Measurements from ENCODE around the gene CFLAR. TPM values are rescaled to one million over a fixed set of nuclear protein-coding genes. Genes with fewer than 3 reads are reported as not detected.

CFLAR gene
- total and polyA plus RNA-seq, 2 of the 13 experiments (the other 11 are each of a cell fraction or from before 2014, with no cell fraction given) = 43.8 to 92.1 TPM

DNA sequence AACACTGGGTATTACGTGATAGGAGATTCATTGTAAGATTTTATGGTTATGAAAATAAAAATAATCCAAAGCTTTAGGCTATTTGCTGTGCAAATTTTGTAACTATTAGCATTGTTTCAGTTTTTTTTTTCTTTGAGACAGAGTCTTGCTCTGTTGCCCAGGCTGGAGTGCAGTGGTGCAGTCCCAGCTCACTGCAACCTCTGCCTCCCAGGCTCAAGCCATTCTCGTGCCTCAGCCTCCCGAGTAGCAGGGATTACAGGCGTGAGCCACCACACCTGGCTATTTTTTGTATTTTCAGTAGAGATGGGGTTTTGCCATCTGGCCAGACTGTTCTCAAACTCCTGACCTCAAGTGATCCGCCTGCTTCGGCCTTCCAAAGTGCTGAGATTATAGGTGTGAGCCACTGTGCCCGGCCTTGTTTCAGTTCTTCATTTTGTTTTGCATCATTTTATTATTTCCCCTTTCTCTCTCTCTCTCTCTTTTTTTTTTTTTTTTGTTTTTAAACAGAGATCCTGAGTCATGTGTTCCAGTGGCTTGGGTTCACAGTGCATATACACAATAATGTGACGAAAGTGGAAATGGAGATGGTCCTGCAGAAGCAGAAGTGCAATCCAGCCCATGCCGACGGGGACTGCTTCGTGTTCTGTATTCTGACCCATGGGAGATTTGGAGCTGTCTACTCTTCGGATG lies 92.7 kb downstream of the CFLAR start (continued):
- no peak for TF ChIP-seq GMEB2 (CRISPR knock-in tag; IDR thresholded peaks at IDR 0.05; ENCODE audit: low read depth)

- intact Hi-C loops (cut with micrococcal nuclease; ENCODE audit: unreplicated experiment) (no loop called here), in situ Hi-C loops (cut with HindIII; ENCODE audit: extremely low pct_ligation_motif_present, low pct_unique_long_range_greater_than_20kb) (no loop called here)
- no peak overlapping the region for H2AFZ ChIP-seq (ENCODE audit: low read length)
- H3K36me3 ChIP-seq (replicated peaks in 1 of 2; ENCODE audit: control insufficient read depth in 1 of 2, insufficient read depth in 2 of 2, low read length in 2 of 2) = peaks cover 15 to 43% of the 10 kb centered on the region in 2 experiments
- FAIRE-seq (no peak), DNase-seq (ENCODE audit: low spot score) (no peak), ATAC-seq (no peak)
- TF ChIP-seq MTA3 (CRISPR knock-in tag; IDR thresholded peaks at IDR 0.05) (no peak), SSRP1 (CRISPR knock-in tag; IDR thresholded peaks at IDR 0.05) (no peak), SKI (IDR thresholded peaks at IDR 0.05; ENCODE audit: partially characterized antibody) (no peak), NCOR1 (IDR thresholded peaks at IDR 0.05; ENCODE audit: borderline replicate concordance, low read length) (no peak), ZSCAN20 (CRISPR knock-in tag; IDR thresholded peaks at IDR 0.05; ENCODE audit: borderline replicate concordance) (no peak), ZNF781 (CRISPR knock-in tag; IDR thresholded peaks at IDR 0.05; ENCODE audit: borderline replicate concordance, not compliant biosample characterization) (no peak), TCF12 (IDR thresholded peaks at IDR 0.05) (no peak), TCF12 (CRISPR knock-in tag; IDR thresholded peaks at IDR 0.05) (no peak), ZC3H4 (CRISPR knock-in tag; IDR thresholded peaks at IDR 0.05; ENCODE audit: borderline replicate concordance) (no peak), TMF1 (CRISPR knock-in tag; IDR thresholded peaks at IDR 0.05; ENCODE audit: low read depth) (no peak), THRA (CRISPR knock-in tag; IDR thresholded peaks at IDR 0.05; ENCODE audit: borderline replicate concordance) (no peak), STAG1 (CRISPR knock-in tag; IDR thresholded peaks at IDR 0.05) (no peak)
- BruUV-seq (replicated peaks) = no TSS peak
- ChIA-PET CTCF (ENCODE audit: low intra/inter-chr PET ratio, low total read pairs) (no interaction called here), POLR2A (no interaction called here)
- H3K4me3 ChIP-seq (replicated peaks in 1 of 3; ENCODE audit: insufficient read depth in 1 of 3, low read depth in 2 of 3, low read length in 3 of 3) = no peak overlapping the region
- H3K79me2 ChIP-seq (ENCODE audit: insufficient read depth, low read length) = no peaks in the 10 kb centered on the region
- WGBS (ENCODE audit: low lambda C conversion rate) = 95% methylated on average over 4 of the region's 4 CpGs
- no peaks in the 10 kb centered on the region for H4K20me1 ChIP-seq (ENCODE audit: insufficient read depth, low read length)
- H3K9ac ChIP-seq (ENCODE audit: insufficient read depth, low read depth, low read length) = no peak overlapping the region
- H3K4me2 ChIP-seq (ENCODE audit: low read depth, low read length) = no peak overlapping the region
- no peaks in the 10 kb centered on the region for H3K9me3 ChIP-seq (ENCODE audit: low read length)
- H3K27me3 ChIP-seq (ENCODE audit: control insufficient read depth in 1 of 2, insufficient read depth in 2 of 2, low read length in 2 of 2) = no peaks in the 10 kb centered on the region
- no peak overlapping the region for H3K27ac ChIP-seq (ENCODE audit: extremely low read length, insufficient read depth, low read length)
- H3K4me1 ChIP-seq (ENCODE audit: insufficient read depth, low read length) = peaks cover 14% of the 10 kb centered on the region
Measured at GRCh38 chr2:201215963-201216362, 100.0 kb downstream of the CFLAR start.
